ENCODE data around the gene METTL24.

GRCh38 chr6:110323258-110323657, 34.9 kb downstream of the METTL24 start:
- TF ChIP-seq CTCF (IDR thresholded peaks at IDR 0.05) = no peak
- TF ChIP-seq POLR2AphosphoS5 (IDR thresholded peaks at IDR 0.05) = no peak
